Eye (tissue), 1 donor: ENCODE results near the gene PAFAH1B1.

Experiments used
- DNase-seq: peaks from one replicate; pipeline ENCODE4 v3.0.0-alpha.2; 2015

The PAFAH1B1 gene

GRCh38 chr17:2704031-2704889 is 110.8 kb downstream of the PAFAH1B1 start:
- no peak for DNase-seq

- DNase-seq, result no peak
Observed at GRCh38 chr17:2704890-2705248, 111.4 kb downstream of the PAFAH1B1 start.

GRCh38 chr17:2705263-2705662 is 111.8 kb downstream of the PAFAH1B1 start:
- no peak for DNase-seq

GRCh38 chr17:2705888-2706795 is 112.7 kb downstream of the PAFAH1B1 start:
- DNase-seq, result no peak

GRCh38 chr17:2706911-2707510 is 113.6 kb downstream of the PAFAH1B1 start:
- no peak for DNase-seq

- peak; percentile 20 for DNase-seq
Observed at GRCh38 chr17:2707721-2708584, 114.5 kb downstream of the PAFAH1B1 start.

GRCh38 chr17:2708585-2709182 is 115.2 kb downstream of the PAFAH1B1 start:
- no peak for DNase-seq

GRCh38 chr17:2709183-2709661 is 115.8 kb downstream of the PAFAH1B1 start:
- DNase-seq, result no peak

GRCh38 chr17:2710071-2710802 is 116.8 kb downstream of the PAFAH1B1 start:
- DNase-seq, result peak; percentile 12

- peak; percentile 45 for DNase-seq
Observed at GRCh38 chr17:2710803-2711607, 117.6 kb downstream of the PAFAH1B1 start.

- DNase-seq, result peak; percentile 96
Observed at GRCh38 chr17:2711608-2712299, 118.3 kb downstream of the PAFAH1B1 start, which contains the start of gene CLUH. CLUH (minus strand) TSS chr17:2711764; CDS start chr17:2711661, 103 bp downstream.

GRCh38 chr17:2712300-2713043 is 119.0 kb downstream of the PAFAH1B1 start:
- no peak for DNase-seq

GRCh38 chr17:2713881-2714280 is 120.4 kb downstream of the PAFAH1B1 start:
- no peak for DNase-seq

GRCh38 chr17:2716649-2717048 is 123.2 kb downstream of the PAFAH1B1 start:
- no peak for DNase-seq

- no peak for DNase-seq
Observed at GRCh38 chr17:2718150-2718938, 124.9 kb downstream of the PAFAH1B1 start.

- no peak for DNase-seq
Observed at GRCh38 chr17:2719861-2720260, 126.4 kb downstream of the PAFAH1B1 start.

GRCh38 chr17:2721603-2722002 is 128.1 kb downstream of the PAFAH1B1 start:
- no peak for DNase-seq

GRCh38 chr17:2722611-2723010 is 129.2 kb downstream of the PAFAH1B1 start:
- no peak for DNase-seq
